ENCODE results near the gene FBXL20.
A peak's percentile ranks its signal among the peaks of the same experiment; 100 is the strongest.

Gene FBXL20

DNA sequence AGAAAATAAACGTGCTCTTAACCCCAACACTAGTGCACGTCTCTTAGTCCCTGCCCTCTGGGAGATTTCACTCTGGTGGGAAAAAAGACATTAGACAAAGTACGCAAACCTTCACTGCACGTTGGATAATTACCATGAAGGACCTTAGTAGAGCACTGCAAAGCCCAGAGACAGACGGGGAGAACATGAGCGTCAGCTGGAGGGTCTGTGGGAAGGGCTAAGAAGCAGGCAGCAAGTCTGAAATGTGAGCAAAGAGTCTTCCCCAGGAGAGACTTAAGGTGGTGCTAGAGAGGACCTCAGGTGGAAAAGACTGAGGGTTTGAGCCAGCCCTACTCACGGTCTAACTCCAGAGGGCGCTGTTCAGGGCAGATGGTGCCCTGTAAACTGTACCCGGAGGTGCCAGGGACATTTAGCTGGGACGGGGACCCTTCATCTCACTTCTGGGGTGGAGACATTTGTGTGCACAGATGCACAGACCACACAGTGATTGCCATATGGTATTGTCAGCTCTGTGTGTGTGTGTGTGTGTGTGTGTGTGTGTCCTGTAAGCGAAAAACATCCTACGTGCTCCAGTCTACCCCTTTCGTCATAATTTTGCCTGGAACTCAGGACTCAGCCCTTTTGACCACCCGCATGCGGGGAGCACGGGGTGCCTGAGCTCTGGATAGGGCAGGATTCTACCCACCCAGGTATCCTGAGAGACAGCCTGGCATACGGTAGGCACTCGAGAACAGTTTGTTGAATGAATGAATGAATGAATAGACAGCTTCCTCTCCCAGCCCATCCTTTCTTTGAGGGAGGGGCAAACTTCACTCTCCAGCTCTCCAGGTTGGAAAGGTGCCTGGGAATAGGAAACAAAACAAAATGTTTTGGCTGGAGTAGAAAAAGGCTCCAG is 165.6 kb downstream of the FBXL20 start:
- no peak overlapping the region for H3K4me3 ChIP-seq (ENCODE audit: low read length)
- peak; percentile 74 for DNase-seq (ENCODE audit: low read depth, low spot score)

DNA sequence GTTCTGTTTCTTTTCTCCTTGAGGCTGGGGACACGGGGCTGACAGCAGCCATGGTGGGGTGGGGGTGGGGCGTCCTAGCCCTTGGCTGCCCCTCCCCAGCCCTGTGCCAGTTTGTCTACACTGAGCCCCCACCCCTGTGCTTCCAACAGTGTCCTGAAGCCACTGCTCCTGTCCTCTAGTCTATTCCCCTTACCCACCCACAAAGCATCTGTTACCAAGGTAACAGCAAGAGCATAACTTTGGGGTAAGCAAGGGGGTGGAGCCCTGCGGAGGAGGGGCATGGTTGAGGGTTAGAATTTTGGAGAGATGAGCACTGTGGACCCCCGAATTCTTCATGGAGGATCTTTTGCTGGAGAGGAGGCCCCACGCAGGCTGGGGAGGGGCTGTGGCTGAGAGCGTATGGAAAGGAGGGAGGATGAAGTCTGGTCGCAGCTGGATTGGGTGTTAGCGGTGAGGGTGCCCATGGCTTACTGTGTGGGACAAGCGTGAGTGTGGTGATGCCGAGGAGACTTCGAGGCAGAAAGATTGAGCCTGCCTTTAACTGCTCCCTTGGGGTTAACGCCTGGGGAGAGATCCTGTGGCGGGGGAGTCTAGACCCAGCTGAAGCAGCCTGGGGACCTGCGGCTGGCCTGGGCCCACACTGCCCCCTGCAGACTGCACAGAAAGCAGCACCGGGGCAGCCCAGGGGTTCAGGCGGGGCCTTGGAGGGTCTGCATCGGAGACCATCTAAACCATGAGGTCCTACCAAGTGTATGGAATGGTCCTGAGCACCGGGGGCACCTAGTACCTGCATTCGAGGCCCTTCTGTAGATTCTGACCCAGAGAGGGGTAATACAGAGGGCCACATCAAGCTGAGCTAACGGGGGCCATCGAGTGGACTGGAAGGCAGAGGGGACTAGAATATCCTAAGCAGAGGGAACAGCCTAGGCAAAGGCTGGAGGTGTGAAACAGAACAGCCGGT is 169.6 kb downstream of the FBXL20 start:
- peak; percentile 40 for DNase-seq (ENCODE audit: low read depth, low spot score)
- no peak overlapping the region; the same call in 1 of the 2 replicates for H3K4me3 ChIP-seq (ENCODE audit: low read length)

DNA sequence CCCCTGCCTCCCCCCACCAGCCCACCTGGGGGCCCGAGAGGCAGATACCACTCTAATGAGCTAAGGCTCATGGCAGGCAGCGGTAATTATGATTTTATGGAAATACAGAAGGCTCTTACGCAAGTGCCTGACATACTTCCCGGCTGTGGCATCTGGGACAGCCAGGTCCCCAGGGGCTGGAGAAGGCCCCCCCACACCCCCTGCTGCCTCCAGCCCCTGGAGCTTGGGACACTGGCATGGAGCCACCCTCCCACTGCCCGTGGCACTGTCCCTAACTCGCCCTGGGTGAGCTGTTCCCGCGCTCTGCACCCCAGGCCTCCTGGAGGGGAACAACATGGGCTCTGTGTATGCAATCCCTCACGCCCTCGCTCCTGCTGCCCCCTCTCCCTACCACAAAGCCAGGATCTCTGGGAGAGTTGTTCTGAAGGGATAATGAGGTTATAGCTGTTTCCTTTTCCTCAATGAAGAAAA is 170.3 kb downstream of the FBXL20 start:
- H3K4me3 ChIP-seq (ENCODE audit: low read length): no peak overlapping the region
- no peak for DNase-seq (ENCODE audit: low read depth, low spot score)

DNA sequence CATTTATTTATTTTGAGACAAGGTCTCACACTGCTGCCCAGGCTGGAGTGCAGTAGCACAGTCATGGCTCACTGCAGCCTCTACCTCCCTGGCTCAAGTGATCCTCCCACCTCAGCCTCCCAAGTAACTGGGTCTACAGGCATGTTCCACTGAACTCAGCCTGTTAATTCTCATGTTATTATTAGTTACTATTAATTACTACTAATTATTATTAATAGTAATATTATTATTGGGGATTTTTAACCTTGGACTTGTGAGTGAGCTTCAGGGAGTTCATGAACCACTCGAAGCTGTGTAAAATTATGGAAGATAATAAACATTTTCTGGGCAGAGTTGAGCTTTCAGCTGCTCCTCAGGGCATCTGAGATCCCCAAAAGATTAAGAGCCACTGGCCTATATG is 171.1 kb downstream of the FBXL20 start:
- DNase-seq (ENCODE audit: low read depth, low spot score): no peak
- H3K4me3 ChIP-seq (ENCODE audit: low read length): no peak overlapping the region

DNA sequence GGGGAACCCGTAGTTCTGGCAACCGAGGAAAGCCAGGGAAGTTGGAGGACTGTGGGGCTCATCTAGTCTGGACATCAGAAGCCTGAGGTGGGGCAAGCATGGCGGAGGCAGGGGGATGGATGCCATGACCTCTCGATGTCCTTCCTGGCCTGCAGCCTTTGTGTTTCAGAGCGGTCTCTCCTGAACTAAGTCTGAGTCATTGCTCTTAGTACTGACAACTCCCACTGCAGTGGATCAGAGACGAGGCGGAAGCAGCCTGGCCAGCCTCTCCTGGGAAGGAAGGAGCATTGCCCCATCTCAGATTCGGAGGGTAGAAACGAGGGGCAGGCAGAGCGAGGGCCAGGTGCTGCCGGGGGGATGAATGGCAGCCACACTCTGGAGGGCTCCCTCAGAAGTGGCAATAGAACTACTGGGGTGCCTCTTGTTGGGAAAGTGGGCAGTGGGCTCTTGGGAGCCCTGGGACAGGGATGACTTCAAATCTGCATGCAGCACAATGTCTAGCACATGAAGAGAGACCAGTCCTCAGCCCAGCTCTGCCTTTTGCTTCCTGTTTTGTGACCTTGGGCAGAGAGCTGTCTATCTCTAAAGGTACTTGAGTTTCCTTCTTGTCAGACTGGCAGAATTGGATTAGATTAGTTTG is 172.0 kb downstream of the FBXL20 start:
- H3K4me3 ChIP-seq (ENCODE audit: low read length): no peak overlapping the region
- no peak for DNase-seq (ENCODE audit: low read depth, low spot score)

DNA sequence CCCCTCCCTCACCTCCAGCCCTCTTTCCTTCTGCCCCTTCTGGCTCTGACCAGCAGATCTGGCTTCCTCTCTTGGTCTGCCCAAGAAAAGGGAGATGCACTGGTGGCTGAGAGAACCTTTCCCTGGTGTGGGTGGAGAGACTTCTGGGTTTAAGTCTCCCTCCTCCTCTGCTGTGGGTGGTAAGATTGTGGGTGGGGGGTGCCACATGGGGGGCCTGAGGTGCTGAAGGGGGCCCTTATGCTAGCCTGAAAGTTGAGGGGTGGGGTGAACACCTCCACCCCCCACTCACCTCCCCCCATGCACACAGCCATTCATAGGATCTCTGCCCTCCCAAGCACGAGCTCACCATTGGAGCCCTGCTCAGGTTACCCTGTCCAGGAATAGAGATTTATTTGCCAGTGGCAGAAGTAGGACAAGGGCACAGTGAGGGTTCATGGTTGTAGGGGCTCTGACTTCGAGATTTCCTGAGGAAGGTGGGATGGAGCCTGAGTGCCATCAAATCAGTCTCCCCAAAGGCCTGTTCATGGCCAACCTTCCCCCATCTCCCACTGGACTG is 174.0 kb downstream of the FBXL20 start:
- no peak overlapping the region for H3K4me3 ChIP-seq (ENCODE audit: low read length)
- DNase-seq (ENCODE audit: low read depth, low spot score): no peak

DNA sequence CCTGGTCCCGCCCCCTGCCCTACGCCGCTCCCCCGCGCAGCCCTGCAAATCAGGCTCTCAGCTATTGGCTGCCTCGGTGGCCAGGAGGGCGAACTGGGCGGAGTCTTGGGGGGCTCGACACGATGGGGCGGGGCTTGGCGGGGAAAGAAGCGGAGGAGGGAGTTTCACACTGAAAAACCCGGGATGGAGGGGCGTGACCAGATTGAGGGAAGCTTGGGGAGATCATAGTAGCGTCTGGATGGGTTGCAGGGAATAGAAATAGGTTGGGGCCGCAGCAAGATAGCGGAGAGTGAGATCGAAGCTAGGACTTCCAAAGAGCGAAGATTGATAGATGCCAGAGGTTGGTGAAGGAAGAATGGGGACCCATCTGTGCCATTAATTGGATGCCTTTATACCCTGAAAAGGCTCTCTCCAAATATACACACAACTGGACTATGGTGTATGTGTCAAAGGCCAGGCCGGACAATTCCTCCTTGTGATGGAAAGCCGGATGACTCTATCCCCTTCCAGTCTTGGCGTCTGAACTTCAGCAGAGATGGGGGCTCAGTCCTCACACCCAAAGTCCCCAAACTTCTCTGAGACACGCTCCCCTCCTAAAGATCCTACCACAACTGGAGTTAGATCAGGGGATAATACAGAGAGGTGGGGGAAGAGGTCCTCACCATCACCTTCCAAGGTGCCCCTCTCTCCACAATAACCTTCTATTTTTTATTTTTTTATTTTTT is 175.3 kb downstream of the FBXL20 start:
- DNase-seq (ENCODE audit: low read depth, low spot score): no peak
- H3K4me3 ChIP-seq (ENCODE audit: low read length): peak overlapping the region; percentile 25

DNA sequence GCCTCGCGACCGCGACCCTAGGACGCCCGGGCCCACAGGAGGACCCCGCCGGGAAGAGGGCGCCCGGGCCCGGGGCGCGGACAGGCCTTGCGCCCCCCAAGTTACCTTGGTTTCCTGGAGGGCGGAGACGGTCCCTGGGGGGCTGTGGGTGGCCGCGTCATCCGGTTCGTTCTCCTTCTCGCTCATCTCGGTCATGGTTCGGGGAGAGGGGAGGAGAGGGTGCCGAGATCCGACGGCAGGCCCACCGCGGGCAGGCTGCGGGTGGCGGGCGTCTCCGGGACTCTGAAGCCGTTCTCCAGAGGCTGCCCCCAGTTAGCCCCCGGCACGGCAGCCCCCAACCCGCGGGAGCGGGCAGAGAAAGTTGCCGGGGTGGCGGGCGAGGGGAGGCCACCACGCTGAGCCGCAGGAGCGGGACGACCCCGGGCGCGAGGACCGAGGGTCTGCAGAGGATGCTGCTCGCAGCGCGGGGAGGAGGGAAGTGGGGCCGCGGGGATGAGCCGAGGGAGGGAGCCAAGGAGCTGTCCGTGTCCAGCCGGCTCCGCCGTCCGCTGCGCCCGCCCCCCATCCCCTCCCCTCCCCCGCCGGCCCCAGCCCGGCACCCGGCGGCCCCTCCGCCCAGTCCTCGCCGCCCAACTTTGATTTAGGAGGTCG is 176.0 kb downstream of the FBXL20 start, which contains the start of gene STAC2:
Gene STAC2, minus strand, starts transcription at position 638 of the 651 bp plus-strand sequence. Its CDS starts 443 bp downstream, at position 195.
- DNase-seq (ENCODE audit: low read depth, low spot score): no peak
- H3K4me3 ChIP-seq (ENCODE audit: low read length): peak within 1 kb of the TSS; percentile 33

DNA sequence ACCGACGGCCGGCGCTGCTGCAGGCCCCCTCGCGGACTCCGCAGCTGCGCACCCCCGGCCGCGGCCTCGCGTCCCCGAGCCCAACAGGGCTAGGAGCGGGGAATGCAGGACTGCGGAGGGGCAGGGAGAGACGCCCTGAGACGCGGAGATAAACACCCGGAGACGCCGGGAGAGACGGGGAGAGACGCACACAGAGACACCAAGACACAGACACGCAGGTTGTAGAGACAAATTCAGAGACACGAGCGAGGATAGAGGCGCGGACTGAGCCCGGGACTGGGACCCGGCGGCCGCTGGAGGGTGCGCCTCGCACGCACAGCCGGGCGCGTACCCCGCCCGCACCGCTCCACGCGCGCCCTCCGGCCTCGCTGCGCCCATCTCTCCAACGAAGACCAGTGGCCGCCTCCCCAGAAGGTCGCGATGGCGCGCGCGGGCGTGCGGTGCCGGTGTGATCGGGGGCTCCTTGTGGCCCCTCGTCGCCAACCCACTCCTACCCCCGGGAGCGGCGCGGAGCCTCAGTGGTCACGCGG is 176.6 kb downstream of the FBXL20 start:
- DNase-seq (ENCODE audit: low read depth, low spot score): no peak
- H3K4me3 ChIP-seq (ENCODE audit: low read length): no peak overlapping the region

DNA sequence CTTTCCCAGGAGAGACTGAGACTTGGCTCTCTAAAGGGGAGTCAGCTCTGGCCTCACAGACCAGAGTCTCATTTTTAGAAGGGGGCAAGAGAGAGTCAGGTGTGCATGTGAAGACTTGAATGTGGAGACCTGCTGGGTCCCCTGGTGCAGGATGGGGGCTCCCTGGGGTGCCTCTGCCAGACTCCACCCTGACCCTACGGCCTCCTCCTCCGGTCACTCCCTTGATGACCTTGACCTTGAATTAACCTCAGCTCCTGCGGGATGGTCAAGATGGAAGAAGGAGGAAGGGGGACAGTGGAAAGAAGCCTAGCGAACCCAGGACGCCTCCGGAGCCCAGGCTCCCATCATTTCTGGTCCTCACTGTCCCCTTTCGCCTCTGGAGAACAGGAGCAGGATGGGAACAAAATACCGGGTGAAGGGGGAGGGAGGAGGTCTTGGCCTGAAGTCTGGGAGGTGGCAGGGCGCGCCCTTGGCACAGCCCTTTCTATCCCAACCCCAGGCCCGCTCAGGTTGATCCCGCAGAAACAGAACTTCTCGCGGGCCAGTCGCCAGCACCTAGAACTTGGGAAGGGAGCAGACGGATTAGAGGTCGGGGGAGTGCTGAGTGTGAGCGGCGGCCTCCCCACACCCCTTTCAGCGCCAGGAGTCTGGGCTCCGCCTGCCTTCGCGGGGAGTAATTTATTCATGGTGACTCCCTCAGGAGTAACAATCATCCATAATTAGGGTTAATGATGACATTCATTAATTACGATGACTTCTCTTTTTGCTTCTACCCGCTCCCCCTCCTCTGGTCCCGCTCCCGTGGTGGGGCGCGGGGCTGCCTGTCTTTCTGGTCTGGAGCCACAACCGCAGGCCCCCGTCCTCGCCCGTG is 177.3 kb downstream of the FBXL20 start:
- DNase-seq (ENCODE audit: low read depth, low spot score): no peak
- H3K4me3 ChIP-seq (ENCODE audit: low read length): no peak overlapping the region

DNA sequence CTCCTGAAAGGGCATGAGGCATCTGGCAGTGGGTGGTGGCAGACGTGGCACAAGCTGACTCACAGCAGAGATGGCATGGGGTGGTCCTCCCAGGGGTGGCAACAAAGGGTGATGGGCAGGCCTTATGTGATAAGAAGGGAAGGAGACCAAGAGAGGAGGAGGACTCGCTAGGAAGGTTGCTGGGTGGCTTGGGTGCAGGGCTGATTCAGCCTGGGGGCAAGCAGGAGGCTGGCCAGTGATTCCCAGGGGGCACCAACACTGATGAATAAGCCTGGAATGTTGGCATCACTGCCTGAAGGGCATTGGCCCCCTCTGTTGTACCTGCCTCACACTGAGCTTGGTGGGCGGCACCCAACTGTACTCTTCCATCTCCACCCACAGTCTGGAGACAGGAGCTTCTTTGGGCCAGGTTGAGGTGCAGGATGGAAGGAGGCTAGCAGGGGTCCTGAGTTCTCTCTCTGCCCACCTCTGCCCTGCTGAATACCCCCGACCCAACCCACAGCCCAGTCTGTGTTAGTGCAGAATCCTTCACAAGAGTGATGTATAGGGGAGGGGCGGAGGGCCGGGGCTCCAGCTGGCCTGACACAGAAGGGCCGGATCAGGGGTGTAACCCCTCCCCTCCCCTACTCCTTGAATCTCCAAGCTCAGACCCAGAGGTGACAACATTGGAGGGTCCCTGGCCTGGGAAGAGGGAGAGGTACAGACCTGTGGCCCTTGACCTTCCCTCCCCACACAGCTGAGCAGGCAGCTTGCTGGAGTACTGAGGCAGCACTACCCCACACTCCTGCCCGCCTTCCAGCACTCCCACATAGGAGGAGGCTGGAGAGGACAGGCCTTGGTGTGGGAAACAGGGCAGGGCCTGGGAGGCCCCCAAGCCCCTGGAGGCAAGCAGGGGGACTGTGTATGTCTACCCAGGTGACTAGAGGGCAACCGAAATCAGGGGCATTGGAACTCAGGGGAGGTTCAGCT is 178.3 kb downstream of the FBXL20 start:
- no peak for DNase-seq (ENCODE audit: low read depth, low spot score)
- no peak overlapping the region for H3K4me3 ChIP-seq (ENCODE audit: low read length)

DNA sequence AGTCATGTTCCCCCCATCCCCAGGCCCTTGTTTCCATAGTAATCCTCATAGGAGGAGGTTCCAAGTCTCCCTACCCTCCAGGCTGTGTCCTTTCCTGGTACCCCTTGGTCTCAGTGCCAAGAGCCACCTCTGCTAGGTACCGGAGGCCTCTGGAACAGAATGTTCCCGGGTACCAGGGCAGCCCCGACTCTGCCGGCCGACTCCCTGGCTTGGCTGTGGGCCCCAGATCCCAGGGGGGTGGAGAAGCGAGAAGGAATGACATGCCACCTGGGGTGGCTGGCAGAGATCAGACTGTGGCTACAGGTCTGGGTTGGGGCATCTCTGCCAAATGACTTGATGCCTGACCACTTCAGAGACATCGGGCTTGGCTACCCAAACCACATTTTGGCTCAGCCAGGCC is 179.3 kb downstream of the FBXL20 start:
- DNase-seq (ENCODE audit: low read depth, low spot score): no peak
- H3K4me3 ChIP-seq (ENCODE audit: low read length): no peak overlapping the region

DNA sequence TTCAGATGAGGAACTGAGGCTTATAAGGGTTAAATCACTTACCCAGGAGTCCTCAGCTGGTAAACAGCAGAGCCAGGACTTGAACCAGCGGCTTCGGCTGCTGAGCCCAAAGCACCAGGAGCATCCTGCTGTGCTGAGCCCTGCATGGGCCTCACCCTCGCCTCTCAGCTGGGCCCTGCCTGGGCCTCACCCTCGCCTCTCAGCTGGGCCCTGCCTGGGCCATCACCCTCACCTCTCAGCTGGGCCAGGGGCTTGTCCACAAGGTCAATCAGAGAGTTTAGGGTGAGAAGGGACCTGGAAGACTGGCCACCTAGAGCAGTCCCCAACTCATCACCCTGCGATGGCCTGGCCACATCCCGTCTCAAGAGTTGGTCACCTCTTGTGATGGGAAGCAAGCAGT is 179.9 kb downstream of the FBXL20 start:
- DNase-seq (ENCODE audit: low read depth, low spot score): no peak

DNA sequence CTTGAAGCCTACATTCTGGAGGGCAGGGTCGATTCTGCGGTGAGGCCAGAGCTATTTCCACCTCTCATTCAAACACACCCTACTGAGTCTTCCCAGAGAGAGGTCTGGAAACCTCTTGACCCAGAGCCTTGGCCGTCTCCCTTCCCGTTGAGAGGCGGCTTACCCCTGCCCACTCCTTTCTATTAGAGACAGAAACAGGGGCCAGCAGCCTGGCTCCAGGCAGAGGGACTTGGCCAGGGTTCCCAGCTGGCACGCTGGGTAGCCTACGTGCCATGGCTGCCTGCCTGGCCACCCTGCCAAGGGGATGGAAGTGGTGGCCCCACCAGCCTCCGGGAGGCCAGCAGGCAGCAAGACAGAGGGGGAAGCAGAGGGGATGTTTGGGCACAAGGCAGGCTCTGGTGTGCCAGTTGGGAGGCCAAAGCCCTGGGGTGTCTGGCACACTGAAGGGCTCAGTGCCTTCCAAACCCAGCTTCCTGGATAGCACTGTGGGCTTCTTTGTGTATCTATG is 181.7 kb downstream of the FBXL20 start:
- H3K4me3 ChIP-seq (ENCODE audit: low read length): no peak overlapping the region
- no peak for DNase-seq (ENCODE audit: low read depth, low spot score)

More for the DNA sequence above, 179.9 kb downstream of the FBXL20 start:
- no peak overlapping the region for H3K4me3 ChIP-seq (ENCODE audit: low read length)

DNA sequence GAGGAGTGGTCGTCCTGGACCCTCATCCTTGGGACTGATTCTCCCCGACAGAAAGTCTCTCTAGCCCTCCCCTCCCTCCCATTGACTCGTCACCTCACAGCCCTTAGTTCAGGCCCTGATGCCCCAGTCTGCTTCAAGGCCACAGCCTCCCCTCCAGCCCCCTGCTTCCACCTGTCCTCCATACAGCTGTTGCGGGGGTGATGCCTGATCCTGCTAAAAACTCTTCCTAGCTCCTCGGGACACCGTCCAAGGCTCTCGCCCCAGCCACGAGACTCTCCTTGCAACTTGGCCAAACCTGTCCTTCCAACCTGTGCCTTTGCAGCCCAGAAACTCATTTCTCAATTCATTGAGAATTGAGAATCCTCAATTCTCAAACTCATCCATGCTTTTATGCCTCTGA is 182.5 kb downstream of the FBXL20 start:
- DNase-seq (ENCODE audit: low read depth, low spot score): no peak
- H3K4me3 ChIP-seq (ENCODE audit: low read length): no peak overlapping the region

Data from Jurkat, Clone E6-1 (cell line).